Uterus (tissue), 2 donors: Measurements from ENCODE around the gene RPIA.

ENCODE experiments used
- CTCF ChIP-seq, 4 experiments: fragments of 200-600 bp in 2 of 4; fragments of 450-650 bp in 2 of 4; sonication (generic) in 2 of 4; IDR thresholded peaks; one replicate each; pipeline ENCODE4 v1.5.1; 2016 to 2019; ENCODE audit warnings: antibody characterized with exemption in 4 of 4, mild to moderate bottlenecking in 2 of 4, moderate library complexity in 1 of 4
- POLR2A ChIP-seq, 2 donors: fragments of 450-650 bp; IDR thresholded peaks; one replicate each; pipeline ENCODE4 v1.6.1; 2016; ENCODE audit warnings: antibody characterized with exemption in 2 of 2, mild to moderate bottlenecking in 1 of 2, moderate library complexity in 1 of 2

GRCh38 chr2:88714667-88715066 lies 23.2 kb downstream of the RPIA start:
- no peak for TF ChIP-seq CTCF (IDR thresholded peaks at IDR 0.05)
- no peak for TF ChIP-seq POLR2A (IDR thresholded peaks at IDR 0.05)
